HG03439 (cell line): ENCODE results near the gene ACADL.

Experiments used
- ATAC-seq: cut with Tn5 transposase; IDR thresholded peaks from one replicate; pipeline ENCODE4 v1.9.1; 2021; ENCODE audit warnings: mild to moderate bottlenecking, moderate library complexity; ENCODE audit not compliant: unreplicated experiment

The ACADL gene

DNA sequence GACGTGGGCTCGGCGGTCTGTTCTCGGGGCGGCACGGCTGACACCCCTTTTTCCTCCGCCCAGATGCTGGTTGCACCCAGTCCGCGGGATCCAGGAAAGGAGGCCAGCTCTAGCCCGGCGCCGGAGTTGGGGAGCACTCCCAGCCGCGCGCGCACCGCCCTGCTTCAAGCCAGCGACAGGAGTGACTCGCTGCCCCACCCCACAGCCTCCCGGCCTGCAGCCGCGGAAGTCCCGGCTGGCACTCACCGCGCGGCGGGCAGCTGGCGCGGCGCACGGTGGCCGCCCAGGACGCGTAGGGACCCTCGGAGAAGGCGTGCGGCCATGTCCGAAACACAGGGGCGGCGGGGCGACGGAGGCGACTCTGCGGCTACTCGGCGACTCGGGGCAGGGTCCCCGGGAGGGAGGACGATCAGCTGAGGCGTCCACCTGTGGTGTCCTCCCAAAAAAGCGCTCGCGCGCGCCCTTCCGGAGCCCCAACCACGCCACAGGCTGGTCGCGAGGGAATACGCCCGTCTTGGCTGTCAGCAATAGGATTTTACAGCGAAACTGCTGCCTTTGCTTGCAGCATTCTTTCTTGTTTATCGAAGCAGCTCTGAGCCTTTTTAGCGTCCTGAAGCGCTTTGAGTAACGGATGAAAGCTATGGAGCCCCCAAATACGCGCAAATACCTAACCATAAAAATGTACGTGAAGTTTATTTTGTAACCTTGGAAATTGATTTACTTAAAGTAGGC is at the start of gene ACADL:
Gene ACADL, minus strand, starts transcription at position 507 of the 732 bp plus-strand sequence. Its CDS starts 184 bp downstream, at position 323.
- ATAC-seq: no peak

DNA sequence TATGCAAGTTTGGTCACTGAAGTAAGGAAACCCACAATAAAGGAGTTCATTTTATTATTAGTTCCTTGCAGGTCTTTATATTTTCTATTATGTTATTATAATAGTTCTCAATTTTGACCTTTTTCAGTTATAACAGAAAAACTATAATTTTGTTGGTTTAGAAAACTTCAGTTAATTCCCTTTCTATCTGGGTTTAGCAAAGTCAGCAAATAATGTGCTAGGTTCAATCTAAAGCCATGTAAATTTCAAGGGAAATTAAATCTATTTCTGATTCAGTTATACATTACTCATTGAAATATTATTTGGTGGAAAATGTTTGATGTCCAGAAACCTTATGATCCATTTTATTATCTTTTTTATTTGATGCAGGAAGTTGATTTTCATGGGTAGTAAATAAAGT is 46.1 kb upstream of the ACADL start:
- ATAC-seq: no peak

DNA sequence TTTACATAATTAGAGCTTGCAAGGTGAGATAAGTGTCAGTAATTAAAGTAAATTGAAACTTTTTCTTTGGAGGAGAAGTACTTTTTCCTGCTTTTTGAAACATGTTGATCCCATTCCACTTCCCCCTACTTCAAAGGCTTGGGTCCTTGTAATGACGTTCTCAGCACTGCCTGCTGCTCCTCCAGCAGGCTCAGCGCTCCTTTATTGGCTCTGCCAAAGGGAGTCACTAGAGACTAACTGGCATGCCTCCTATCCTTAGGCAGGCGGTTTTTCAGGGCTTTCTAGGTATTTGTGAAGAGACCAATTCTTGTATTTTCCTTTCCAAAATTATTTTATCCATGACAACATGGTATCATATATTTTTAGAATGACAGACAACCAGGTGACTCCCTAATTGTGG is 43.9 kb upstream of the ACADL start:
- ATAC-seq: no peak

DNA sequence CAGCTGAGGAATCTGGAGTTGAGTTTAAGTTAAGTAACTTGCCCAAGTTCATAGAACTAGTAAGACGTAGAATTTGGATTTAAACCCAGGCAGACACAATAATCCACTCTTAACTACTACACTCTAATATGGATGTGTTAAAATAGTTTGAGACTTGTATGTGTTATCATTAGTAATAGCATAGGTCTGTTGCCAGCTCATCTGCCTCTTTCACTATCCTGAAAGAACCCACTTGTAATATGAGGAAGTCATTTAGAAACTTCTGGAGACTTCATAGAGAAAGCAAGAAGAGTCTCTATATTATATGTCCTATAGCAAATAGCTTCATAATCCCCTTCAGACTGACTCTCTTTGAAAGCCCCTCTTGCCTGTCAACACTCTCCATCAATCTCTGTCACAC is 43.0 kb upstream of the ACADL start:
- ATAC-seq: no peak

DNA sequence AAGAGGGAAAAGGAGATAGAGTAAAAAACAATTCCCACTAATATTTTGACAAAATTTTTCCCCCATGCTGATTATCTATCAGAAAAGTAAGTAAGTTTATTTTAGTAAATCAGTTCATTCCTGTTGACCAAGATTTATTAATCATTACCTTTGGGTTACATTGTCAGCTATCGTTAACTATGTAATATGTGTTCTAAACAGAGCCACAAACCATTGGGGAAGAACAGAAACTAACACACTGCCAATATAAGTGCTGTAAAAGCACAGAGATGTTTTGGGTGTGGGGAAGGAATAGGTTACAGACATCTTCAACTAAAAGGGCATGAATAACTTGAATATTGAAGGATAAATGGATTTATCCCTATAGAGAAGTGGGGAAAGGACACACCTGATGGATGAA is 42.5 kb upstream of the ACADL start:
- no peak for ATAC-seq

DNA sequence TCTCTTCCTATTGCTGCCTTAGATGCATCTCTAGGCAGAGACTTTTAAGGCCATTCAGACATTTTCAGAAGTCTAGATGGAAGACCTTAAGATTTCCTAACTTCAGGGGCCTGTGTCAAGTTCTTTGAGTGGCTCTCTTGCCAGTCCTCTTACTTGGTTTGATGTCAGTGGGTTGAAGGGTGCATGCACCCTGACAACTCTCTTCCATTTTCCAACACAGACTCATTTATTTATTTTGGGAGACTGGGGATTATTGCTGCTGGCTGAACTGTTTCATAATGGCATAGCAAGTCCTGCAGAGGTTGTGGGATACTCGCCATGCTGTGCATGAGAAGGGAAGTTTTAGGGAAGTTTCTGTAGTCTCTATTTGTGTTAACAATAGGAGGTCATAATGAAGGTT is 39.0 kb upstream of the ACADL start:
- ATAC-seq: no peak

DNA sequence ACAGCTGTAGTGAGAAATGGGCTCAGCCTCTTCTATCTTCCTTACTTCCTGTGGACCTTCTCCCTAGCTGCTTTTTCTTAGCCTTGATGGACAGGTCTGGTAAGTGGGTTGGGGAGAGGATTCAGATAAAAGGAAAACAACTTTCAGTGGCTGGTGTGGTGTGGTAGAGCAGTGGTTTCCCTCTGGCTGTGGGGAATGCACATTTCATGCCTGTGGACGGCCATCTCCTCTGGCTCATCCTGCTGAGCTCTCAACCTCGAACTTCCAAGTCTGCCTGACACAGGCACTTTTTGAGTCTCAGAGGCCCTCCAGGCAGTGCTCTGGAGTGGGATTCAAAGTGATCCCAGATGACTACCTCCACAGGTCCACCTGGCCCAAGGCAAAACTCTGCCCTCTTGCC is 38.6 kb upstream of the ACADL start:
- no peak for ATAC-seq

DNA sequence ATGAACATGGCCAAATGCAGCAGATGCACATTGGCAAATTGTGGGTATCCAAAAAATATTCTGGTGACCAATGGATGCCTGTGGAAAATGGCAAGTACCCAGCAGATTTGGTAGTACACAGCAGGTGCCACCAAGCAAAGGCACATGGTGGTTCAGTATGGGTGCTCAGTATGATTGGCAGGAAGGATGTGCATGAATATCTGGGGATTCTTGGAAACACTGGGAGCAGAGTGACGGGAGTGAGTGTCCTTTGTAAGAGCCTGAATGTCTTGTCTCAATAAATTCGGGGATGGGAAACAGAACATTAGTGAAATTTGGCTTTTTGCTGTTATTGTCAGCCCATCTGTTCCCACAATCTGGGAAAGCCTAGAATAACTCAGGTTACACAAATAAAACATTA is 36.8 kb upstream of the ACADL start:
- ATAC-seq: no peak

DNA sequence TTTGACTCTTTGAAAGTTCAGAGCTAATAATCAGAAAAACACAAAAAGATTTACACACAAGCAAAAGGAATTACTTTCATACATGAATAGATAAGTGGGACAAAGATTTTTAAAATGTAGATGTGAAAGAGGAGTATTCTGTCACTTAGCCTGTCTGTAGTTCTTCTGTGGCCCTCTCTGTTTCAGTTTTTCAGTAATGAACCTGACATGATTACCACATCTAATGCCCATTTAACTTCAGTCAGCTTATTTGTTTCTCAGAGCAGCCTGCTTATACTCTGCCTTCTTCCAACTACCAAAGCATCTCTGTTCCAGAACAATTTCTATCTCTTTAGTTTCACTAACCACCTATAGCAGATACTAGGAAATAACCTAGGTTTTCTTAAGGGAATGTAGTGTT is 34.4 kb upstream of the ACADL start:
- ATAC-seq: no peak

DNA sequence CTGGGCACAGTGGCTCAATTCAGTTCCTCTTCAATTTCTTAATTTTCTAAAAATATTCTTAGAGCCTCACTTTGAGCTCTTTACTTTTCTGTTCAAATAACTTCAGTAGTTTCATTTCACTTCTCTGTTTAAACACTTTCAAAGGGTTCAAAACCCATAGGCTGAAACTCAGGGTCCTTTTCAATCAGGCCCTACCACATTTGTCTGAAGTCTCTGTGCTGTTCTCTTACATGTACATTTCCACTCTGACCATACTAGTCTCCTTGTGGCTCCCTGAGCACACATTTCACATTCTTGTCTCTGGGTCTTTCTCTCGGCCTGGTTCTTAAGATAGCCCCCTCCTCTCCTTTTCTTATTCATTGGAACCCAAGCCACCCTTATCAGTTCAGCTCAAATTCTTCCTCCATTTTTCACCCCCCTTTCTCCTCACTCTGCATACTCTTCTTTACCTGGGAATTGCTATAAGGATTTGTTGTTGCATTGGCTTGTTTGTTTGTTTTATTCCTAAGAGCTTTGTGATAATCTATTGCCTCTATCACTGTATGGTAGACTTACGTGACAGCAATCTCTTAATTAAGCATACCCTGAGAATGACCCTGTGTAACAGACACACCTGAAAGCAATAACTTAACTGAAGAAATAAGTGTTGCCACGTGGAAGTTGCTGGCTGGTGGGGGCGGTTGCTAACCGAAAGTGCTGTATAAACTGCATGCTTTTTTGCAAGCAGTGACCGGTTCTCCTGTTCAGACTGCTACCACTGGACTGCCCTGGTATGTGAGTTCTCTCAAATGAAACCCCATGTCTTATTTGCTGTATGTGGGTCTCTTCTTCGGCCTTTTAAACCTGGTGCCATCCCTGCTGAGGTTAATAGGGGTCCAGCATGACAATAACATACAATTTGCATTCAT is 27.7 kb upstream of the ACADL start:
- ATAC-seq: no peak

DNA sequence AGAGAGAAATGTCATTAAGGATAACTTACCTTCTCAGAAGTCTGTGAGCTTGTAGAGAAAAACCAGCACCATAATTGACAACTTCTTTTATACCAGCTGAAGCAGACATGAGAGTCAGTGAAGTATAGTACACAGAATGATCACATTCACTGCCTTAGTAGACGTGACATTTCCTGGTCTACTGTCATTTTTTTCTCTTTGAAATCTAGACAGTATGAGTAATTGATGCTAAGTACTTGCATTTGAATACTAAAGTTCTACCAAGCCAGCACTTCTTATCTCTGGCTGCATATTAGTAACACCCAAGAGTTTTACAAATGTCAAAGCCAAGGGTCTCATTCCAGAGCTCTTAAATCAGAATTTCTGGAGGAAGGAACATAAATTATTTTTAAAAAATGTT is 25.4 kb upstream of the ACADL start:
- no peak for ATAC-seq

DNA sequence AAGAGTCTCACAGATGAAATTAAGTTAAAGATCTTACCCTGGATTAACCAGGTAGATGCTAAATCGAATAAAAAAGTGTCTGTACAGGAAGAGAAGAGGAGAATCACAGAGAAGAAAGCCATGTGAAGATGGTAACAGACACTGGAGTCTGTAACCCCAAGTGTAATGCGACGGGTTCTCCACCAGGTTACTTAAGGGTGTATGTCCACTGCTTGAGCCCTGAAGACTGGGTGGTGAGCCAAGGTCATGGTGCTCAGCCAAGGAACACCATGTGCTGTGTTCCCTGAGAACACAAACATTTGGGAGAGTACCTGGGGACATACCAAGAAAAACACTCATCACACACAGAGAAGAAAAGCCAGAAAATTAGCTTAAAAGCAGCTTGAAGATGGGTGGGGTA is 8.2 kb upstream of the ACADL start:
- no peak for ATAC-seq

DNA sequence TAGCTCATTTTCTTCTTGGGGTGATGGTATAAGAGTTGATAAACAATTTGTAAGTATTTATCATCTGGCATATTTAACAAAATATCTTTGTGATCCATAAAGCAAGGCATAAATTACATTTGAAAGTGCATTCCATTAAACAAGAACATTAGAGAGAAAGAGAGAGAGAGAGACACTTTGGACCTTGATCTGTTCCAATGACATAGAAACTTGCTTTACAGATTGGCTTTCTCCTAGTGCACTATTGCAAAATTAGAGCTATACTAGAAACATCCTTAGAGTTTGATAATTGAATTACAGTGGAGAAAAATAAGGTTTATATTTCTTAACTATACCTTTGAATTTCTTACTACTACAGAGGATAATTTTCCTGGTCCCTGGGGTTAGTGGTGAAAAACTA is 5.7 kb upstream of the ACADL start:
- ATAC-seq: no peak

DNA sequence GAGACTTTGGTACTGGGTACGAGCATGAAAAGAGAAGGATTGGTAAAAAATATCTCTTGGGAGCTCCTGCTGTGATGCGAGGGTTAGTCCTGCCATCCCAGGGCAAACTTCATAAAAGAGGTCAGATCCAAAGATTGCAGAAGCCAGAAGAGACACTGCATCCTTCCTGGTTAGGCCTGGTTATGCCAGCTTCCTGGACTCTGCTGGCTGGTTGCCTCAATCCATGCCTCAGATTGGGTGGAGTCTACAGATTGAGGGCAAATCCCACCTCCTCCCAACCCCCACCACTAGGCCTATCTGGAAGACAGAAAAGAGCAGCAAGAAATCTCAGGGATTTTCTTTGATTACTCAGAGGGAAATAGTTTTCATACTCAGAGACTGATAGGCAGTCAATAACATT is 5.3 kb upstream of the ACADL start:
- ATAC-seq: no peak

DNA sequence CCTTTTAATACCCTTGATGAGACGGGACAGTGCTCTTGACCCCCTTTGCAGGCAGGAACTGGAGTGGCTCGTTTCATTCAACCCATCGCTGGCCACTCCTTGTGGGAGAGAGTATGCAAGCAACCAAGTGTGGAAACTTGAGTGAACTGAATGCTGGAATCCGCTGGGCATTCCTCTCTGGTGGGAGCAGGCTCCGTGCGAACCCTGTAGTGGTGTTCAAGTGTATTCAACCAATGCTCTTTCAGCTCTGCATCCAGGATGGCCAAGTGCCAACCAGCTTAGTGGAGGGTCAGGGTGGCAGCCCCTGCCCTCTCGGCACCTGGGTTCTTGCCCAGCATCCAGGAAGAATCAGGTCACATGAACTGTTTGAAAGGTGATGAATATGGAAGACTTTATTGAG is 3.3 kb upstream of the ACADL start:
- ATAC-seq: no peak

DNA sequence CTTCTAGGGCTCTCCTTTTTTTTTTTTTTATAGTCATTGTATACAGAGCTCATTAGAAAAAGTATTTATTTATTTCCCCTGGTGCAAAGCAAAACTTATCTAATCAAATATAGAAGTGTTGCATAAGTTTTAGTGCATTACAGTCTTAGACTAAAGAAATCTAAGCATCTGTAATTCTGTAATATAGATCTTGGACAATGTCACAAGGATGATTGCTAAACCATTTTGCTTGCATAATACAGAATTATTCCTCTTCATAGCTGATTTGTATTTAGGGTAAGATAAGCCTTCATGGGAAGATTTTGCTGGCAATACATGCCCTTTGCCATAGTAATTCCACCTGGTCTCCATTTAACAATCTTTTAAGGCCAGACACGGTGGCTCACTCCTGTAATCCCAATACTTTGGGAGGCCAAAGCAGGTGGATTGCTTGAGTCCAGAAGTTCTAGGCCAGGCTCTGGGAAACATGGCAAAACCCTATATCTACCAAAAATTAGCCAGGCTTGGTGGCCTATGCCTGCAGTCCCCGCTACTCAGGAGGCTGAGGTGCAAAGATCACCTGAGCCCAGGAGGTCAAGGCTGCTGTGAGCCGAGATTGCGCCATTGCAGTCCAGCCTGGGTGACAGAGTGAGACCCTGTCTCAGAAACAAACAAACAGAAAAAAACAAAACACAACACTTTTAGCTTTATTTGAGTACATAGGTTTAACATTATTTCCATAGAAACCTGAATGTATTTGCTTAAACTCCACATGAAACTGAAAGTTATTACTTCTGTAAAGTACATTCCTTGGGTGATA is 2.2 kb upstream of the ACADL start:
- no peak for ATAC-seq

DNA sequence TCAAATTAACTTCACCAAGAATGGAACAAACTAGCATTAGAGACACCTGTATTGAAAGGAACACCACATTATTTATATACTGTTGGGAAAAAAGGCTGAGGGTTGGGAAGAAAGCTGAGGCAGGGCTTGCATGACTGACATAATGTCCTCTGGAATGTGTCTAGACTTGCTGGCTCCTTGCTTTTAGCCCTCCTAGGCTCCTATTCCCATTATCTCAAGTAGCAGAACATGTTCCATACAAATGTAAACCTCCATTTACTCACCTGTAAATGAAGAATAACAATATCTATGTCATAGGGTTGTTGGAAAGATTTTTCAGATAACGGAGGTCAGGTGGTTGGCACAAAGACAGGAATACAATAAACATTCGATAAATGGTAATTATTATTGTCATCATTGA is 976 bp upstream of the ACADL start:
- ATAC-seq: no peak

DNA sequence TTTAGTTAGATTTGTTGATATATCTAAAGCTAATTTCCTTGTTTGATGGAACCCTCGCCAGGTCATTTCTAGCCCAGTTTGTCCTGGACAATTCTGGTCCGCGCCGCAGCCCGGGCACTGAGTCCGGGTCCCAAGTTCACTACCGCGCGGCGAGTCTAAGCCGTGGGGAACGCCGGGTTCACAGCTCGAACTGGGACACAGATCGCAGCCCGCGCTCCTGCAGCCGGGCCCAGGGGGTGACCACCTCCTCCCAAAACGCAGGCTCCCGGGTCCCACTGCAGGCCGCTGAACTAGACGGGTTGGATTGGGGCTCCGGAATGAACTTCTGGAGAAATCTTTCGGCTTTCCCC is 681 bp downstream of the ACADL start:
- ATAC-seq: no peak

DNA sequence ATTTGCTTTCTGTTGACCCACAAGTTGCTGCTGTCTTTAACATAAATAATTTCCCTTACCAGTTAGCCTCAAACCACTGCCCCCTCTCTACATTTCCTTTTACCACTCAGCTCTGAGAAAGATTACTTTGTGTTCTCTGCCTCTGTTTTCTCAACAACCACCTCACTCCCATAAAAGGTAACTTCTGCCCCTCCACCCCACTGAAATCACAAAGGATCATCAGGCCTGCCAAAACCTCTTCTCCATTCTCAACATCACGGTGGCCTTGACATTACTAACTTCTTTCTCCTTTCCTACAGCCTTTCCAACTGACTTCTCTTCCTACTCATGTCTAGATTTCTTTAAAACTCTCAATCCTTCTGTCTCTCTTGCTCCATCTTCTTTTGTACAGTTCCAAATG is 10.1 kb downstream of the ACADL start:
- ATAC-seq: no peak

DNA sequence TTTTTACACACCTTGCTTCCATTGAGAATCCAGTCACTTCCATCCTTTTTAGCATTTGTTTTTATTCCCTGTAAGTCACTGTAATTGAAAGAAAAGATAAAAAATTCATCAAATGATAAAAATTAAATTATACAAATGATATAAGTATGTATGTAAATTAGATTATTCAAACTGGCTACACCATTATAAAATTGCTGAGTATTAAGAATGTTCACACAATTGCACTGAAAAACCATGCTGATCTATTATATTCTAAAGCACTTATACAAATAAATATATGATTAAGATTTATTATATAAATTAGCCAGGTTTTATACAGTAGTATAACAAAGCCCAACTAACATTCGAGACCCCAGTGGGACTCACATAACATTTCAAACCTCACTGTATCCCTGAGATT is 15.1 kb downstream of the ACADL start:
- ATAC-seq: no peak

DNA sequence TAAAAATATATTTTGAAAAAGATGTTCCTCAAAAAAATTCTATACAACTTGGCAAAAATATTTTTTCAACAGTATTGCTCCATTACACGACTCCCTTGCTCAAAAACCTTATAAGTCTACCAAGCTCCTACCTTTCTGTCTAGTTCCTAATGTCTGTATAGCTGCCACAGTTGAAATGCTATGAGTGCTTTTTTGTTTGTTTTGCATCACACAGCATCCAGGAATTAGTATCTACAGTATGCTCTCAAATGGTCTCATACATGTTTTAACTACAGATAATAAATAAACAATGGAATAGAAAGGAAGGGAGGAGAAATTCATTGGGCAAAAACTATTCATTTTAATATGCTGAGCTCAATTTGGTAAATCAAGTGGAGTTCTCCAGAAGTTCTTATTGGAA is 17.3 kb downstream of the ACADL start:
- no peak for ATAC-seq

DNA sequence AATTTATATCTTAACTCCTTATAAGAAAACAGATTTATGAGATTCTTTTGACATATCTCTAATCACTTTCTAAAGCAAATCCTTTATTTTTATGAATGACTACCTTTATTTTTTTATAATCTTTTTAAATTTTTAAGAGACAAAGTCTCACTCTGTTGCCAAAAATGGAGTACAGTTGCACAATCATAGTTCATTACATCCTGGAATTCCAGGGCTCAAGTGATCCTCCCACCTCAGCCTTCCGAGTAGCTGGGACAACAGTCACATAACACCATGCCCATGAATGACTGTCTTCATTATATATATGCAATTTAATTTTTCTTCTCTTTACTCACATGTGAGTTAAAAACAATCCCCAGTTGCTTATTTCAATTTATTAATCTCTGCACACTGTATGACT is 21.7 kb downstream of the ACADL start:
- no peak for ATAC-seq
